HG03565 (cell line): Measurements from ENCODE around the gene PCNX2.

Experiments used
- ATAC-seq: cut with Tn5 transposase; IDR thresholded peaks from one replicate; pipeline ENCODE4 v1.9.1; 2021; ENCODE audit warnings: mild to moderate bottlenecking, moderate library complexity; ENCODE audit not compliant: unreplicated experiment

Gene PCNX2

GRCh38 chr1:232992227-232992626 is 303.3 kb downstream of the PCNX2 start:
- ATAC-seq: no peak

DNA sequence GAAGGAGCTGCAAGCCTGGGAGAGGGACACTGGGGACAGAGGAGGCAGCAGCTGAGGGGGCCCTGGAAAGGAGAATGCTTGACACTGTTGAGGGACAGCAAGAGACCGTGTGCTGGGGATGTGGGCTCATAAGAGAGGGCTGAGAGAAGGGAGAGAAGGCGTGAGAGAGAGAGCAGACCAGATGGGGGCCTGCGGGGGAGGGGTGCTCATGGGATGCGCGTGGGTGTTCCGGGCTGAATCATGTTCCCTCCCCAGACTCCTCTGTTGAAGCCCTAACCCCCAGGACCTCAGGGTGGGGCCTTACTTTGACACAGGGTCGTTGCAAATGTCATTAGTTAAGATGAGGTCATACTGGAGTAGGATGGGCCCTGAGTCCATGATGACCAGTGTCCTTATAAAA is 304.3 kb downstream of the PCNX2 start:
- ATAC-seq: no peak

GRCh38 chr1:232990176-232991128 is 305.1 kb downstream of the PCNX2 start:
- ATAC-seq: no peak

- ATAC-seq: no peak
Observed at GRCh38 chr1:232988572-232989040, 306.9 kb downstream of the PCNX2 start.

- ATAC-seq: no peak
Observed at GRCh38 chr1:232987774-232988140, 307.8 kb downstream of the PCNX2 start.

DNA sequence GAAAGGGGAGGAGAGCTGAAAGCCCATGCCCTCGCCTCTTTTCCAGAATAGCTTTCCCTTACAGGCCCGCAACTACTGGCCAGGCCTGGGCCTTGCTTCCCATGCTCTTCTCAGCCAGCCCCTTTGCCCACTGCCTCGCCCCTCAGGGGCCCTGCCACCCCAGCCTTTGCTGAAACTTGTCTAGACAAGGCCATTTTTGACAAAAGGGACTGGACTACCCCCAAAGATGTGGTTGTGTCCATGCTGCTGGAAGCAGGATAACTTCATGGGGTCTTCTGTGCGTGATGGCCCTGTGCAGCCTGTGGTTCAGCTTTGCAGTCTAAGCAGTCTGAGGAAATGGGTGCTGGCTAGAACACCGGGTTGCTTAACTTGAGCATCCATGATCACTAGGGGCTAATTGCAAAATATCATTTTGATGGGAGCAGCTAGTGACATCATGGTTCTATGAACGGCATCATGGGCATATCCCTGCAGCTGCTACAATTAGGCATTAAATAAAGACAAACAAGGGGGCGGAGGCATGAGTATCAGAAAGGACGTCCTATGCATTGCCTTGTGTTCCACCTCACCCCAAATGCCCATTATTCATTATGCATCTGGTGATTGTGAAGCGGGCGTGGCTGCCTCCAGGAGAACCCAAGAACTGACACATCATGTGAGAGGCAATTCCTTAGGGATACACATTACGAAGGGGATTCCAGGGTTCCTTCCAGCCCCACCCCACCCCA is 308.3 kb downstream of the PCNX2 start:
- ATAC-seq: no peak

DNA sequence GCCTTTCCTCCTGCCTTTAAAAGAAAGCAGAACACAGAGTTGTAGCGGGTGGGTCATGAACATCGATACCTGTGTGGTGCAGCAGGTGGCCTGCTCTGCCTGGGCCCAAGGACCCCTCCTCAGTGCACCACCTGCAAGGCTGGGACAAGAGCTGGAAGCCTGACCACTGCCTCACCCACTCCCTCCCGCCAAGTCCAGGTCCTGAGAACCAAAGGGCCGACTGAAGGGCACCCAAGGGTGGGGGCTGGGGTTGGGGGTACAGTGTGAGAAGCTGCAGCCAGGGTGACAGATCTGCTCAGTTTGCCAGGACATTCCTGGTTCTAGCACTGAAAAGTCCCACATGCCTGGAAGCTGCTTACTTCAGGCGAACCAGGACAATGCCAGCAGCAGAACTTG is 309.0 kb downstream of the PCNX2 start:
- ATAC-seq: no peak

DNA sequence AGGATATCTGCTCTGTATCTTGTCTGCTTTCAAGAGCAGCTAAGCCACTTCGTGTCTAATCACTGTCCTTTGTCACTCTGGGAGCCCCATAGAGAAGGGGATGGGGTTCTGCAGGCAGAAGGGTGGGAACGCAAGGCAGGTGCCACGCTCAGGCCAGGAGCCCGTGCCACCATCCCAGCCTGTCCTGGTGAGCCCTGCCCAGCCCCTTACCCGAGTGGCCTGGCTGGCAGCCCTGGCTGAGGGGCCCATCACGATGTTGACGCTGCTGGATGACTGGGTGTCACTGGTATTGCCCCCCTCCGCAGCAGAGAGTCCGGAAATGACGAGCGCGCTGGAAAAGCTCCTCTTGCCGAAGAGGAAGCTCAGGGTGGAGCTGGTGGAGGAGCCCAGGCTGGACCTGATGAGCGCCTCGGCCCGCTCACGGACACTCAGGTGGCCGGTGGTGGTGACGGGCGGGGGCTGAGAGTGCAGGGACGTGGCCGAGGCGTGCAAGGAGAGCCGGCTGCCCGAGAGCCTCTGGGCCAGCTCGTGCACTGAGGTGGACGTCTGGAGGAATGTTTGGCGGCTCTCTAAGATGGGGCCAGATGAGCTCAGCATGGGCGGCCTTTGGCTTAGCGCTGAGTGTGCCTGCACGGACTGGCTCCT is 309.5 kb downstream of the PCNX2 start:
- no peak for ATAC-seq

GRCh38 chr1:232984577-232985425 is 310.7 kb downstream of the PCNX2 start:
- ATAC-seq: no peak

- no peak for ATAC-seq
Observed at GRCh38 chr1:232983817-232984567, 311.5 kb downstream of the PCNX2 start.

GRCh38 chr1:232983375-232983774 is 312.1 kb downstream of the PCNX2 start:
- no peak for ATAC-seq

GRCh38 chr1:232982238-232982944 is 313.1 kb downstream of the PCNX2 start:
- no peak for ATAC-seq

DNA sequence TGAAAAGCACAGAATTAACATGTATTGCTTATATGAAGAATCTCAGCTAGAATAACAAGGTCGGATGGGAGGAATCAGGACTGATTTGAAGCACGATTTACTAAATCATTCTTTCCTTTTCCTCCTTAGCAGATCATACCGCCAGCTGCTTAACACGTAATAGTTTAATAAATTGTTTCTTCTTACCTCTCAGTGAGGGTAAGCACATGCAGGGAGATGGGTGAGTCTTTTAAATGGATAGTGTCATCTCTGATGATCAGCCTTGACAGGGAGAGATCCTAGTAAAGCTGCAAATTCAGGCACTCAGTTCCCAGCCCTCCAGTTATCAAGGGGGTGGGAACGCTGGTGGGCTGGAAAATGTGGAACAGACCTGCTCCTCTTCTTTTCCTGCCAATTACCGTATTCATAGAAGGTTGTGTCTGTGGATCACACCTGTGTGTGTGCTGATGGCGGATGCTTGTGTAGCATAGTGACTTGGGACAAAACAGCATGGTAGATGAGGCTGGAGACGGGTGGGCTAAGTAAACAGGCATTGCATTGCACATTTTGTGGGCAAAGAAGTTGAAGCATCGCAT is 314.5 kb downstream of the PCNX2 start:
- ATAC-seq: no peak

GRCh38 chr1:232980355-232980978 is 315.1 kb downstream of the PCNX2 start:
- no peak for ATAC-seq

- no peak for ATAC-seq
Observed at GRCh38 chr1:232979558-232979957, 316.0 kb downstream of the PCNX2 start.

- no peak for ATAC-seq
Observed at GRCh38 chr1:232978815-232979214, 316.7 kb downstream of the PCNX2 start.

DNA sequence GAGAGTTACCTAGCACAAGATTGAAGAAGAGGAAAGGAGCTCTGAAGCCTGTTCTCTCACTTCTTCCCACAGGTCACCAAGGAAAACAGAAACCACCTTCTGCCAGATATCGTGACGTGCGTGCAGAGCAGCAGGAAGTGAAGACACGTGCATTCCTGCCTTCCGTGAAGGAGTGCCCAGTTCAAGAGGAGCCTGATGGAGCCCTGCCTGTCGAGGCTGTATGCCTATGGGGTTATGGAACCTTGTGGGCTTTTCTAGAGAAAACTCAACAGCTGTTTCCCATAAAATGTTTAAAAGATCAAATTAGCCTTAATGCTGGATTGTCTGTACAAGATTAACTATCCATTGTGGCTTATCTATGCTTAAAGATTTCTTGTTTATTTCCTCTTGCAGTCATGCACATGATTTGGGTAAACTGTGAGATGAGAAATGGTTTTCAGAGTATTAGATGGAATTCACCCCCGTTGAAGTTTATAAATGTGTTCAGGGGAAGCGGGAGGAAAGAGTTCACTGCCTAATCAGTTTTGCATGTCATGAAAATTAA is 317.4 kb downstream of the PCNX2 start:
- ATAC-seq: no peak

DNA sequence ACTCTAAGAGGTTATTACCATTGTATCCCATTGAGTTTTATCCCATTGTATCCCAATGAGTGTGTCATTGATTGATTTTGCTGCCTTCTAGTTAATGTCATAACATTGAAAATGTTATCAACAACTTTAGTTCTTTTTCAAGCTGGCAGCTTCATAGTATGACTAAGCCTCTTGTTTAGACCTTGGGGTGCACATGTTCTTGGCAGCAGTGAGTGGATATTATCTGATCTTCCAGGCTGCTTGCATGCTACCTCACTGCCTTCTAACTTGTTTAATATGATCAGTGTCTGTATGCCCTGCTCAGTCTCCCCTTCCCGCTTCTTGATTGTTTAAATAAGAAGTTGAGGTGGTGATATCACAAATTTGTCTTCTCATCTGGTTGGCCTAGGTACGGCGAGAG is 320.6 kb downstream of the PCNX2 start:
- no peak for ATAC-seq
